Small intestine (tissue), 7 donors: Measurements from ENCODE around the gene MYO7A. TPM values are rescaled to one million over a fixed set of nuclear protein-coding genes. Genes with fewer than 3 reads are reported as not detected.

Experiments
- DNase-seq, 2 donors: peaks; one replicate each; pipeline versions ENCODE4 v3.0.0 to v3.0.0-alpha.2; 2013
- FAIRE-seq: peaks from 2 replicates; lab custom pipeline; 2012; peaks lifted over from hg19 to GRCh38; lab: Jason Lieb, UNC
- H3K27ac ChIP-seq, 3 donors: one replicate each; pipeline ENCODE4 v1.5.1; 2013; ENCODE audit warnings: low read length in 2 of 3, mild to moderate bottlenecking in 2 of 3, control low read depth in 1 of 3, inconsistent platforms in 1 of 3, low read depth in 1 of 3, moderate library complexity in 1 of 3
- H3K27me3 ChIP-seq, 3 donors: one replicate each; pipeline ENCODE4 v1.6.1; 2013; ENCODE audit warnings: low read length in 3 of 3, inconsistent platforms in 1 of 3; ENCODE audit not compliant: control insufficient read depth in 3 of 3, insufficient read depth in 3 of 3
- H3K36me3 ChIP-seq, 3 donors: one replicate each; pipeline ENCODE4 v1.6.1; 2013; ENCODE audit warnings: low read length in 3 of 3, inconsistent platforms in 1 of 3, low read depth in 1 of 3, mild to moderate bottlenecking in 1 of 3, moderate library complexity in 1 of 3; ENCODE audit not compliant: control insufficient read depth in 3 of 3, insufficient read depth in 2 of 3
- H3K4me1 ChIP-seq, 3 donors: one replicate each; pipeline ENCODE4 v1.6.1; 2013; ENCODE audit warnings: low read length in 2 of 3, inconsistent platforms in 1 of 3, low read depth in 1 of 3, mild to moderate bottlenecking in 1 of 3, moderate library complexity in 1 of 3; ENCODE audit not compliant: control insufficient read depth in 3 of 3, insufficient read depth in 2 of 3
- H3K4me3 ChIP-seq, 3 donors: one replicate each; pipeline ENCODE4 v1.5.1; 2013; ENCODE audit warnings: low read length in 3 of 3, control low read depth in 1 of 3, inconsistent platforms in 1 of 3, low read depth in 1 of 3, mild to moderate bottlenecking in 1 of 3, moderate library complexity in 1 of 3
- H3K9me3 ChIP-seq, 2 donors: one replicate each; pipeline ENCODE4 v1.6.1; 2013; ENCODE audit warnings: low read depth in 1 of 2, low read length in 1 of 2; ENCODE audit not compliant: control insufficient read depth in 2 of 2, insufficient read depth in 1 of 2
- WGBS, 3 donors: extraction: QIAGEN DNeasy Blood & Tissue Kit; methylation state at CpG; one replicate each; pipeline ENCODE4 v1.1.7; 2013; 5-methylcytosine and 5-hydroxymethylcytosine counted together
- polyA plus RNA-seq, 4 donors: library from polyadenylated mRNA; stranded (reverse) in 3 of 4; unstranded in 1 of 4; fragments of 200-250 nt in 3 of 4; fragments of 120-200 nt in 1 of 4; gene quantifications; one replicate each; pipeline versions ENCODE4 v1.2.1 to v1.2.3, GENCODE V29; 2013
- donor health status: healthy with polysubstance abuse.
- donor health status: control.
- donor health status: control.
- donor health status: Bipolar disorder and iron deficiency.
- donor health status: healthy.

The MYO7A gene
- polyA plus RNA-seq, 4 donors: 1.4 to 74.2 (median 2.2) TPM

DNA sequence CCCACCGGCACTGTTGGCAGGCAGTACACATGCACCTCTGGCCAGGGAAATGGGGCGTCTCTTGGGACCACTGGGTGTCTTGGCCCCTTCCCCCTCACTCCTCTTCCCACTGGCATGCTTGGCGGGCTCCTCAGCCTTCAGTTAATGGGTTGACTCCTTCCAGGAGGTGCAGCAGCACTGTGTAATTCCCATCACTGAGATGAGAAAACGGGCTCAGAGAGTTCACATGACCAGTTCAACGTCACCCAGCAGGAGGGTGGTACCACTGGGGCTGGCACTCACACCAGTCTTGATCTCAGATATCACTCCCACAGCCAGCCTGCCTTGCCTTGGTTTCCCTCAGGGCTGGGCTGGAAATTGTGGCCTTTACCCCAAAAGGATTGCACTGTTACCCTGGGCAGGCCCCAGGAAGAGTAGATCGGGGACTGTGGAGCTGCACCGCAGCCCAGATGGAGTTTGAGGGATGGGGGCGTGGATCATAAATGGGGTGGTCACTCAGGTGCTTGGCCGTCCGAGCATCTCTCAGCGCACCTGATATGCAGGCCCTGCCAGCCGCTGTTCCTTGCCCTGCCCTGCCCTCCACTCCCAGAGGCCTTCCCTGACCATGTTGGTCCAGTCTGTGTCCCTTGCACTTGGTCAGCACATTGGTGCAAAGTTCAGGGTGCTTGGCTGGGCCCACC lies 44.3 kb upstream of the MYO7A start:
- Histone ChIP-seq H3K27me3 (no peaks in the 10 kb centered on the region), H3K36me3 (peaks cover 0 to 74% (median 0%) of the 10 kb centered on the region in 3 donors), H3K27ac (peak overlapping the region in 1 of 3 donors; percentile 51), H3K4me3 (no peak overlapping the region), H3K9me3 (no peaks in the 10 kb centered on the region), H3K4me1 (peaks cover 6 to 74% (median 12%) of the 10 kb centered on the region in 3 donors)
- WGBS, 3 donors: 83 to 92% (median 89%) methylated on average over 12 of the region's 12 CpGs
- DNase-seq (no peak), FAIRE-seq (no peak)

DNA sequence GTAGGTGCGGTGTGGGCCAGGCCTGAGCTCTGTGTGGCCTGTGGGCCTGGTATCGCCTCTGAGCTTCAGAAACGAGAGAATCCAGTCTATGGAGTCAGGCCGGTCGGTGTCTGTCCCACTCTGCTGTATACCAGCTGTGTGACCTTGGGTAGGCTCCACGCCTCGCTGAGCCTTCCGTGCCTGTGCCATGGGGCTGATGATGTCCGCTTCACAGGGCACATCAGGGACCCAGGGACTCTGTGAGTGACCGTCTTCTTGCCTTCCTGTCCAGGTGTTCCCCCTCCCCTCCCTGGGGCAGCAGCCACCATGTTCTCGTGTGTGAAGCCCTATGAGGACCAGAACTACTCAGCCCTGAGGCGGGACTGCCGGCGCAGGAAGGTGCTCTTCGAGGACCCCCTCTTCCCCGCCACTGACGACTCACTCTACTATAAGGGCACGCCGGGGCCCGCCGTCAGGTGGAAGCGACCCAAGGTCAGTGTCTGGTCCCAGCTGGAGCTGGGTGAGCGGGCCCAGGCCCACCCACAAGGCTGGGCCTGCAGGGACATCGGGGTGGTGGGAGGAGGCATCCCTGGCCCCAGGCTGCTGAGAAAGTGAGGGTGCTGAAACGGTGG lies 43.4 kb upstream of the MYO7A start:
- Histone ChIP-seq H3K27me3 (no peaks in the 10 kb centered on the region), H3K4me1 (peaks cover 6 to 82% (median 15%) of the 10 kb centered on the region in 3 donors), H3K36me3 (peaks cover 0 to 79% (median 0%) of the 10 kb centered on the region in 3 donors), H3K27ac (peak overlapping the region in 2 of 3 donors; percentile 51 to 98), H3K4me3 (no peak overlapping the region), H3K9me3 (no peaks in the 10 kb centered on the region)
- 78 to 87% (median 82%) methylated on average over 21 to 25 of the region's 25 CpGs for WGBS, 3 donors
- no peak for FAIRE-seq
- no peak for DNase-seq

DNA sequence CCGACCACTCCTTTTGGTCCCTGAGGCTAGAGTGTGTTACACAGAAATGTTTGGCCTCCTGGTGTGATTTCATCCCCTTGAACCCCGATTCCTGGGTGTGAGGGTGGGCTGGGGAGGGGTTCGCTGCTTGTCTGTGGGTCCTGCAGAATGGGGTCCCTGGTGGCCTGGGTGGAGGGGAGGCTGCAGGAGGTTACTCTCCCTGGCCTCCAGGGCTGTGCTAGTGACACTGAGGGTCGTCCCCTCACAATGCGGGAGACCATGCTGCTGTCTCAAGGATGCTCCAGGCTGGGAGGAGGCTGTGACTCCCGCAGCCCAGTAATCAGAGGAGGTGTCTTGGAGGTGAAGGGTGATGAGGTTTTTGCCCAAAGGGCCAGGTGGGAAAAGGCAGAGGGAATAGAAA lies 42.4 kb upstream of the MYO7A start:
- peaks cover 6 to 90% (median 12%) of the 10 kb centered on the region in 3 donors for H3K4me1 ChIP-seq
- no peaks in the 10 kb centered on the region for H3K9me3 ChIP-seq
- H3K36me3 ChIP-seq: peaks cover 0 to 83% (median 0%) of the 10 kb centered on the region in 3 donors
- peak overlapping the region; percentile 94 to 98 (median 96) for H3K27ac ChIP-seq
- H3K27me3 ChIP-seq: no peaks in the 10 kb centered on the region
- H3K4me3 ChIP-seq: no peak overlapping the region
- no peak for DNase-seq
- FAIRE-seq: no peak
- WGBS, 3 donors: 61 to 86% (median 77%) methylated on average over 6 of the region's 6 CpGs

DNA sequence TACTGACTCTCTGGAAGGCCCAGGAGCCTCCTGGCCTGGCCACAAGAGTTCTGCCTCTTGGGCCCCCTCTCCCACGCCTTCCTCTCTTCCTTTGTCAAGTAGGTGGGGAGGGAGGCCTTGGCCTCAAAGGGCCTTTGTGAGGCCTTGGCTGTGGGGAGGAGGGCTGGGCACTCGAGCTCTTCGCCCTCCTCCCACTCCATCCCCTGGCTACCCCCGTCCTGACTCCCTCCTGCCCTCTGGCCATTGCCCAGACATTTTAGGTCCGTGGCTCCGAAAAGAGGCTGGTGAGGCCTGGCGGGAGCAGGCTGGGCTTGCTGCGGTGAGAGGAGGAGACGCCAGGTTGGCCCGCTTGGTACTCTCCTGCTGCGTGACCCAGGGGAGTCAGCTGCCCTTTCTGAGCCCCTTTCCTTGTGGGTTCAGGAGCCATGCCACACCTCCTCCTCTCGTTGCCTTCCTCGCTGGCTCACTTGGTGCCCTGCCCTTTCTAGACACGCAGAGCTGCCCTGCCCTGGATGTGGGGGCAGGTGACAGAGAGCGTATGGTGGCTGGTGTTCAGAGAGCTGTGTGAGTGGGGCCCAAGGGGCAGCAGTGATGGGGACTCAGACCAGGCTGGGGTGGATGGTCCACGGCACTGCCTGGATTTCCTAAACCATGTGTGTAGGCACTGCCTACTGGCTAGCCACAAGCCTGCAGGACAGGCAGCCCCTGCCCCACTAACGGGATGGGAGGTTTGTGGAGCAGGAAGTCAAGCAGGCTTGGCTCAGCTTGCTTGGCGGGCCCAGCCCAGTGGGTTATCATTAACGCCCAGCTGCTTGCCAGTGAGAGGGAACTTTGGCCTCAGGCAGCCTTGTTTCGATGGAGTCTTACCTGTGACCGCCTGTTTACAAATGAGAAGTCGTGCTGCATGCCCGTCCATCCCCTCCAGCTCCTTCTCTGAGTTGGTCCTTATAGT lies 41.2 kb upstream of the MYO7A start:
- peaks cover 6 to 87% (median 13%) of the 10 kb centered on the region in 3 donors for H3K4me1 ChIP-seq

DNA sequence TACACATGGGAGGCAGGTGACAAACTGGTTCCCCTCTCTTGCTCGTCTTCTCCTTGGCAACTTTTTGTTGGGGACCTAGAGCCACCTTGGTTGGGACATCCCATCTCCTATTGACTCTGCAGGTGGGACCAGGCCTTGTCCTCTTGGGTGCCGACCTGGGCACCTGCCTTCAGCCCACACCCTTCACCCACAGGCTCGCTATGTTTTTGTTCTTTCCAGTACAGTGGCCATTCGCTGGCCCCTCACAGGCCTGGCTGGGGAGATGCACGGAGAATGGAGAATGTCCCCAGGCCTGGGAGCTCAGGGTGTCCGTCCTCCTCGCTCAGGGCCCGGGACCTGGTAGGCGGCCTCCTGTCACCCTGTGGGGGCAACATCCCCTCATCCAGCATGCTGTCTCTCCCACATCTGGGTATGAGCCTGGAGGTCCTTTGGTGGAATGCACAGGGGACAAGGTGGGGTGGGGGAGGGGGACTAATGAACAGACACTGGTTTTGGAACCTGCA lies 40.3 kb upstream of the MYO7A start:
- WGBS, 3 donors: 73 to 87% (median 81%) methylated on average over 9 of the region's 9 CpGs
- H3K27ac ChIP-seq: peak overlapping the region; percentile 94 to 98 (median 96)

More for the DNA sequence above, 41.2 kb upstream of the MYO7A start:
- no peaks in the 10 kb centered on the region for H3K27me3 ChIP-seq
- no peak for FAIRE-seq
- H3K36me3 ChIP-seq: peaks cover 0 to 80% (median 0%) of the 10 kb centered on the region in 3 donors
- peak overlapping the region; percentile 94 to 98 (median 96) for H3K27ac ChIP-seq
- H3K9me3 ChIP-seq: no peaks in the 10 kb centered on the region
- no peak overlapping the region for H3K4me3 ChIP-seq
- DNase-seq: peak; percentile 95 to 97
- 17 to 64% (median 39%) methylated on average over 22 to 23 of the region's 23 CpGs for WGBS, 3 donors

GRCh38 chr11:77088236-77089003 lies 39.6 kb upstream of the MYO7A start:
- Histone ChIP-seq H3K9me3 (no peaks in the 10 kb centered on the region), H3K27ac (peak overlapping the region; percentile 72 to 98 (median 96)), H3K27me3 (no peaks in the 10 kb centered on the region), H3K4me1 (peaks cover 3 to 71% (median 13%) of the 10 kb centered on the region in 3 donors), H3K4me3 (no peak overlapping the region), H3K36me3 (peaks cover 0 to 79% (median 0%) of the 10 kb centered on the region in 3 donors)
- peak; percentile 72 to 81 for DNase-seq
- 25 to 55% (median 37%) methylated on average over 10 to 11 of the region's 11 CpGs for WGBS, 3 donors
- no peak for FAIRE-seq

More for the DNA sequence above, 40.3 kb upstream of the MYO7A start:
- FAIRE-seq (no peak), DNase-seq (no peak)
- no peaks in the 10 kb centered on the region for H3K27me3 ChIP-seq
- H3K36me3 ChIP-seq: peaks cover 0 to 79% (median 0%) of the 10 kb centered on the region in 3 donors
- H3K9me3 ChIP-seq: no peaks in the 10 kb centered on the region
- H3K4me3 ChIP-seq: no peak overlapping the region
- peaks cover 6 to 77% (median 13%) of the 10 kb centered on the region in 3 donors for H3K4me1 ChIP-seq

DNA sequence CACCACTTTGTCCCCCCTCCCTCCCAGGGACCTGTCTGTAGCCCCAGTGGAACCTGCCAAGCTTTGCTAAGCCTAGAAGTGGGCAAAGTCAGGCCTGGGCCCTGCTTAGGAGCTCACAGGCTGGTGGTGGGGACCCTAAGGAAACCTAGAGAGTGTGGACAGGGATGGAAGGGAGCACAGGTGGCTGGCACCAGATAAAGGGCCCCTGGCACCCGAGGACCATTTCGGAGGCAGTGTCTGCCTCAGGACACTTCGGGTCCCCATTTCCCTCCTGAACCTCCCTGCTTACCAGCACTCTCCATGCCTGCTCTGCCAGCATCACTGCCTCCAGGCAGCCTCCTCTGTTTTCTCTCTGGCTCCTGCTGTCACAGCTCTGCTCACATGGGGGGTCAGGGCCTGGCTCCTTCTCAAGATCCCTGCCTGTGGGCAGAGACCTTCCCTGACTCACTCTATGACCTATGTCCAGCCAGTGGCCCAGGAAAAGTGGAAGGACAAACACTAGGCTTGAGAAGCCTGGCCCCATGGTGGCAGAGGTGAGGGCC lies 39.0 kb upstream of the MYO7A start:
- DNase-seq (no peak), FAIRE-seq (no peak)
- Histone ChIP-seq H3K27me3 (no peaks in the 10 kb centered on the region), H3K4me1 (peaks cover 3 to 64% (median 13%) of the 10 kb centered on the region in 3 donors), H3K27ac (peak overlapping the region; percentile 72 to 98 (median 96)), H3K4me3 (no peak overlapping the region), H3K9me3 (no peaks in the 10 kb centered on the region), H3K36me3 (peaks cover 0 to 79% (median 2%) of the 10 kb centered on the region in 3 donors)
- 42 to 65% (median 49%) methylated on average over 3 of the region's 3 CpGs for WGBS, 3 donors
